HepG2 (cell line): ENCODE measurements around the gene SNRPD1. TPM values are rescaled to one million over a fixed set of nuclear protein-coding genes. Genes with fewer than 3 reads are reported as not detected.

Source experiments
- CBX1 ChIP-seq: IDR thresholded peaks from one replicate; pipeline ENCODE4 v1.6.1; 2016; ENCODE audit warnings: antibody characterized with exemption, low read depth
- KLF13 ChIP-seq: sonication (generic); formaldehyde crosslinking; IDR thresholded peaks from 2 replicates; pipeline ENCODE4 v1.4.0; 2020; ENCODE audit warnings: mild to moderate bottlenecking, missing genetic modification reagents
- MXD4 ChIP-seq: IDR thresholded peaks from 2 replicates; pipeline ENCODE4 v1.6.1; 2016; ENCODE audit warnings: mild to moderate bottlenecking, missing biosample characterization, missing genetic modification reagents
- NFIB ChIP-seq: sonication (generic); formaldehyde crosslinking; IDR thresholded peaks from 2 replicates; pipeline ENCODE4 v1.9.0; 2021; ENCODE audit warnings: missing genetic modification reagents, mild to moderate bottlenecking, borderline replicate concordance
- POLR2AphosphoS5 ChIP-seq: IDR thresholded peaks from 2 replicates; pipeline ENCODE4 v1.6.1; 2012; ENCODE audit warnings: low read depth, low read length
- RBM39 ChIP-seq: fragments of 200-400 bp; formaldehyde crosslinking; IDR thresholded peaks from one replicate; pipeline ENCODE4 v1.6.1; 2018; ENCODE audit warnings: antibody characterized with exemption, mild to moderate bottlenecking, low read depth, low read length; ENCODE audit not compliant: poor library complexity, severe bottlenecking
- REXO4 ChIP-seq: sonication (generic); formaldehyde crosslinking; IDR thresholded peaks from 2 replicates; pipeline ENCODE4 v1.8.0; 2022; ENCODE audit warnings: missing genetic modification reagents, mild to moderate bottlenecking, borderline replicate concordance
- RFXANK ChIP-seq: IDR thresholded peaks from 2 replicates; pipeline ENCODE4 v1.6.1; 2016
- TARDBP ChIP-seq: sonication (generic); formaldehyde crosslinking; IDR thresholded peaks from 2 replicates; pipeline ENCODE4 v1.8.0; 2022; ENCODE audit warnings: mild to moderate bottlenecking, missing genetic modification reagents
- ZBTB4 ChIP-seq: sonication (generic); formaldehyde crosslinking; IDR thresholded peaks from 2 replicates; pipeline ENCODE4 v1.4.0; 2020; ENCODE audit warnings: missing genetic modification reagents, mild to moderate bottlenecking, borderline replicate concordance
- ZFAT ChIP-seq: sonication (generic); formaldehyde crosslinking; conservative IDR thresholded peaks from 2 replicates; pipeline ENCODE4 v1.8.1; 2023; ENCODE audit warnings: missing genetic modification reagents, inconsistent platforms
- ZNF280B ChIP-seq: sonication (generic); formaldehyde crosslinking; IDR thresholded peaks from 2 replicates; pipeline ENCODE4 v1.5.0; 2020; ENCODE audit warnings: missing genetic modification reagents, mild to moderate bottlenecking, borderline replicate concordance
- ZNF331 ChIP-seq: sonication (generic); formaldehyde crosslinking; IDR thresholded peaks from 2 replicates; pipeline ENCODE4 v1.4.0; 2020; ENCODE audit warnings: missing genetic modification reagents
- ZNF598 ChIP-seq: sonication (generic); formaldehyde crosslinking; IDR thresholded peaks from 2 replicates; pipeline ENCODE4 v1.5.1; 2020; ENCODE audit warnings: mild to moderate bottlenecking, missing genetic modification reagents, borderline replicate concordance
- polyA plus RNA-seq, 8 experiments: library from polyadenylated mRNA; depleted of rRNA in 3 of 8; stranded (reverse) in 7 of 8; unstranded in 1 of 8; fragments of >200 nt; fragmentation: Illumina TruSeq in 4 of 8; extraction: Trizol in 4 of 8; gene quantifications; 2 replicates each; pipeline versions ENCODE4 v1.2.1 to v1.2.3, GENCODE V29; 2011 to 2016; ENCODE audit warnings: low read depth in 4 of 8, missing spikeins in 1 of 8, mixed read lengths in 1 of 8; ENCODE audit not compliant: insufficient read depth in 1 of 8
- total RNA-seq, 5 experiments: library from RNA; depleted of rRNA; stranded (reverse); fragments of >200 nt; fragmentation: Illumina TruSeq; extraction: Trizol; gene quantifications; 2 replicates each; pipeline ENCODE4 v1.2.3, GENCODE V29; 2016; ENCODE audit warnings: low read depth in 1 of 5
- TF ChIP-seq, protein P1 (sequence below): sonication (generic); formaldehyde crosslinking; IDR thresholded peaks from 2 replicates; pipeline ENCODE4 v1.5.0; 2020; ENCODE audit warnings: mild to moderate bottlenecking, missing genetic modification reagents
- TF ChIP-seq, protein P2 (sequence below): sonication (generic); formaldehyde crosslinking; IDR thresholded peaks from 2 replicates; pipeline ENCODE4 v1.8.0; 2022; ENCODE audit warnings: mild to moderate bottlenecking, missing genetic modification reagents, moderate library complexity
- TF ChIP-seq, protein P3 (sequence below): IDR thresholded peaks from 2 replicates; pipeline ENCODE4 v1.6.1; 2016; ENCODE audit warnings: low read depth, borderline replicate concordance
- TF ChIP-seq, protein P4 (sequence below): sonication (generic); formaldehyde crosslinking; IDR thresholded peaks from 2 replicates; pipeline ENCODE4 v1.5.0; 2020; ENCODE audit warnings: missing genetic modification reagents

Gene SNRPD1
- total and polyA plus RNA-seq, 2 of the 13 experiments (the other 11 are each of a cell fraction or from before 2014, with no cell fraction given) = 22.7 to 275 TPM

DNA sequence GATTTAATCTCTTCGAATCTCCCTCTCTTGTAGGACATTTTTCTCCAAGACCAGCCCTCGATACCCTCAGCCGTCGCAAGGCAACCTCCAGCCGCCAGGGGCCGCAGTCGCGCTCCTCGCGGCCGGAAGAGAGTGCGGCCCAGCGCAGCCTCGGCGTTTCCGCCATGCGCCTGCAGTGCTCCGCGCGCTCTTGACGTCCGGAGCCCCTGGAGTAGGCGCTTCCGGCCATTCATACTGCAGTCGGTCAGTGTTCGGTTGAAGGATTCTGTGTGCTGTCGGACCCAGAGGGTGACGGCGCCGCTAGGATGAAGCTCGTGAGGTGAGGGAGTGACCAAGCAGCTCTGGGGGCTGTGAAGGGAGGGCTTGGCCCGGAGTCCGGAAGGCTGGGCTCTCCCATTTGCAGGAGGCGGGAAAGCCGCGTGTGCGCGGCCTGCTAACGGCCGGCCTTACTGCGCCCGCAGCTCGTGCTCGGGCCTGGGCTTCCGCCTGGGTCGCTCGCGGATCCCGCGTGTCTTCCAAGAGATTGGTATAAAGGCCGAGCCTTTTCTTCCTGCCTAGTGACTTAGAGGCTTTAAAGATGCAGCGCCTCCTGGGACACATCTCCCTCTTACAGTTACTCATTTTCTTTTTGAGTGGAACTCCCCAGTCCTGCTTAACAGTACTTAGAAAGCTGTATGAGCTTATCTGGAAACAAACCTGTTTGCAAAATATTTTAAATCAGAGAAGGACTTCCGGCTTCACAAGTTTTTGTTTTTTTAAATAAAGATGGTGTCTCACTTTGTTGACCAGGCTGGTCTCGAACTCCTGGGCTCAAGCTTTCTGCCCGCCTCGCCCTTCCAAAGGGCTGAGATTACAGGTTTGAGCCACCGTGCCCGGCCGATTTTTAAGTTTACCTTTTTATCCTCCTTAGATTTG is at the start of gene SNRPD1 (continued):
- TF ChIP-seq ZNF280B (CRISPR knock-in tag) = no peak; the same call in 1 of the 2 replicates
- no peak; the same call in 1 of the 2 replicates for TF ChIP-seq RFXANK (CRISPR knock-in tag)
- TF ChIP-seq, protein P1, sequence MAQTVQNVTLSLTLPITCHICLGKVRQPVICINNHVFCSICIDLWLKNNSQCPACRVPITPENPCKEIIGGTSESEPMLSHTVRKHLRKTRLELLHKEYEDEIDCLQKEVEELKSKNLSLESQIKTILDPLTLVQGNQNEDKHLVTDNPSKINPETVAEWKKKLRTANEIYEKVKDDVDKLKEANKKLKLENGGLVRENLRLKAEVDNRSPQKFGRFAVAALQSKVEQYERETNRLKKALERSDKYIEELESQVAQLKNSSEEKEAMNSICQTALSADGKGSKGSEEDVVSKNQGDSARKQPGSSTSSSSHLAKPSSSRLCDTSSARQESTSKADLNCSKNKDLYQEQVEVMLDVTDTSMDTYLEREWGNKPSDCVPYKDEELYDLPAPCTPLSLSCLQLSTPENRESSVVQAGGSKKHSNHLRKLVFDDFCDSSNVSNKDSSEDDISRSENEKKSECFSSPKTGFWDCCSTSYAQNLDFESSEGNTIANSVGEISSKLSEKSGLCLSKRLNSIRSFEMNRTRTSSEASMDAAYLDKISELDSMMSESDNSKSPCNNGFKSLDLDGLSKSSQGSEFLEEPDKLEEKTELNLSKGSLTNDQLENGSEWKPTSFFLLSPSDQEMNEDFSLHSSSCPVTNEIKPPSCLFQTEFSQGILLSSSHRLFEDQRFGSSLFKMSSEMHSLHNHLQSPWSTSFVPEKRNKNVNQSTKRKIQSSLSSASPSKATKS (CRISPR knock-in tag) = peak; percentile 94
- TF ChIP-seq REXO4 (CRISPR knock-in tag) = peak; percentile 81; the same call in 1 of the 2 replicates
- peak; percentile 97 for TF ChIP-seq ZNF331 (CRISPR knock-in tag)
- TF ChIP-seq NFIB = no peak
- peak; percentile 88; the same call in 1 of the 2 replicates for TF ChIP-seq KLF13 (CRISPR knock-in tag)
- TF ChIP-seq ZBTB4 (CRISPR knock-in tag) = peak; percentile 85; the same call in 1 of the 2 replicates
- TF ChIP-seq, protein P2, sequence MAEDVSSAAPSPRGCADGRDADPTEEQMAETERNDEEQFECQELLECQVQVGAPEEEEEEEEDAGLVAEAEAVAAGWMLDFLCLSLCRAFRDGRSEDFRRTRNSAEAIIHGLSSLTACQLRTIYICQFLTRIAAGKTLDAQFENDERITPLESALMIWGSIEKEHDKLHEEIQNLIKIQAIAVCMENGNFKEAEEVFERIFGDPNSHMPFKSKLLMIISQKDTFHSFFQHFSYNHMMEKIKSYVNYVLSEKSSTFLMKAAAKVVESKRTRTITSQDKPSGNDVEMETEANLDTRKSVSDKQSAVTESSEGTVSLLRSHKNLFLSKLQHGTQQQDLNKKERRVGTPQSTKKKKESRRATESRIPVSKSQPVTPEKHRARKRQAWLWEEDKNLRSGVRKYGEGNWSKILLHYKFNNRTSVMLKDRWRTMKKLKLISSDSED (CRISPR knock-in tag) = no peak
- TF ChIP-seq ZNF598 (CRISPR knock-in tag) = peak; percentile 93; the same call in 1 of the 2 replicates
- peak; percentile 79 for TF ChIP-seq ZFAT (CRISPR knock-in tag)
- TF ChIP-seq RBM39 = peak; percentile 80
- TF ChIP-seq TARDBP (CRISPR knock-in tag) = peak; percentile 99
- peak; percentile 93 for TF ChIP-seq CBX1
- TF ChIP-seq, protein P3, sequence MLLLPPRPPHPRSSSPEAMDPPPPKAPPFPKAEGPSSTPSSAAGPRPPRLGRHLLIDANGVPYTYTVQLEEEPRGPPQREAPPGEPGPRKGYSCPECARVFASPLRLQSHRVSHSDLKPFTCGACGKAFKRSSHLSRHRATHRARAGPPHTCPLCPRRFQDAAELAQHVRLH (CRISPR knock-in tag) = peak; percentile 96; the same call in 1 of the 2 replicates
- TF ChIP-seq, protein P4, sequence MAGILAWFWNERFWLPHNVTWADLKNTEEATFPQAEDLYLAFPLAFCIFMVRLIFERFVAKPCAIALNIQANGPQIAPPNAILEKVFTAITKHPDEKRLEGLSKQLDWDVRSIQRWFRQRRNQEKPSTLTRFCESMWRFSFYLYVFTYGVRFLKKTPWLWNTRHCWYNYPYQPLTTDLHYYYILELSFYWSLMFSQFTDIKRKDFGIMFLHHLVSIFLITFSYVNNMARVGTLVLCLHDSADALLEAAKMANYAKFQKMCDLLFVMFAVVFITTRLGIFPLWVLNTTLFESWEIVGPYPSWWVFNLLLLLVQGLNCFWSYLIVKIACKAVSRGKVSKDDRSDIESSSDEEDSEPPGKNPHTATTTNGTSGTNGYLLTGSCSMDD (CRISPR knock-in tag) = 0 out of 2 replicates have a peak, but pooled peaks have one; percentile 55
- peak; percentile 95 for TF ChIP-seq POLR2AphosphoS5
- peak; percentile 98 for TF ChIP-seq MXD4 (CRISPR knock-in tag)
